IPS-18a (cell line): Measurements from ENCODE around the gene CREBBP.

Experiments used
- H3K27ac ChIP-seq: one replicate; pipeline ENCODE4 v1.5.1; 2013; ENCODE audit warnings: low read length
- H3K27me3 ChIP-seq: one replicate; pipeline ENCODE4 v1.6.1; 2013; ENCODE audit warnings: mild to moderate bottlenecking, low read length; ENCODE audit not compliant: control insufficient read depth, insufficient read depth
- H3K36me3 ChIP-seq: one replicate; pipeline ENCODE4 v1.6.1; 2013; ENCODE audit warnings: low read depth, low read length; ENCODE audit not compliant: control insufficient read depth
- H3K4me1 ChIP-seq: one replicate; pipeline ENCODE4 v1.6.1; 2013; ENCODE audit warnings: low read depth, low read length; ENCODE audit not compliant: control insufficient read depth
- H3K4me3 ChIP-seq: one replicate; pipeline ENCODE4 v1.5.1; 2013; ENCODE audit warnings: low read length
- H3K9ac ChIP-seq: one replicate; pipeline ENCODE4 v1.6.1; 2013; ENCODE audit warnings: mild to moderate bottlenecking, low read length, moderate library complexity
- H3K9me3 ChIP-seq: one replicate; pipeline ENCODE4 v1.6.1; 2013; ENCODE audit warnings: low read depth, low read length; ENCODE audit not compliant: control insufficient read depth

Gene CREBBP

GRCh38 chr16:3830625-3831254 lies 49.8 kb downstream of the CREBBP start:
- Histone ChIP-seq H3K36me3 (no peaks in the 10 kb centered on the region), H3K4me1 (peaks cover 4% of the 10 kb centered on the region), H3K27me3 (no peaks in the 10 kb centered on the region), H3K4me3 (no peak overlapping the region), H3K27ac (no peak overlapping the region), H3K9ac (no peak overlapping the region), H3K9me3 (no peaks in the 10 kb centered on the region)

- H3K4me3 ChIP-seq: no peak overlapping the region
- H3K4me1 ChIP-seq: peaks cover 4% of the 10 kb centered on the region
- H3K9ac ChIP-seq: no peak overlapping the region
- no peaks in the 10 kb centered on the region for H3K9me3 ChIP-seq
- H3K27ac ChIP-seq: no peak overlapping the region
- no peaks in the 10 kb centered on the region for H3K27me3 ChIP-seq
- no peaks in the 10 kb centered on the region for H3K36me3 ChIP-seq
Observed at GRCh38 chr16:3829631-3830536, 50.6 kb downstream of the CREBBP start.

- Histone ChIP-seq H3K27ac (no peak overlapping the region), H3K4me1 (peaks cover 5% of the 10 kb centered on the region), H3K9ac (no peak overlapping the region), H3K27me3 (no peaks in the 10 kb centered on the region), H3K9me3 (no peaks in the 10 kb centered on the region), H3K36me3 (no peaks in the 10 kb centered on the region), H3K4me3 (no peak overlapping the region)
Observed at GRCh38 chr16:3825940-3826339, 54.6 kb downstream of the CREBBP start.

GRCh38 chr16:3825103-3825502 lies 55.4 kb downstream of the CREBBP start:
- H3K4me3 ChIP-seq: no peak overlapping the region
- peaks cover 5% of the 10 kb centered on the region for H3K4me1 ChIP-seq
- no peaks in the 10 kb centered on the region for H3K27me3 ChIP-seq
- H3K36me3 ChIP-seq: no peaks in the 10 kb centered on the region
- no peak overlapping the region for H3K27ac ChIP-seq
- H3K9me3 ChIP-seq: no peaks in the 10 kb centered on the region
- H3K9ac ChIP-seq: no peak overlapping the region

GRCh38 chr16:3824121-3824795 lies 56.3 kb downstream of the CREBBP start:
- H3K4me1 ChIP-seq: peaks cover 5% of the 10 kb centered on the region
- no peak overlapping the region for H3K9ac ChIP-seq
- no peaks in the 10 kb centered on the region for H3K27me3 ChIP-seq
- no peak overlapping the region for H3K4me3 ChIP-seq
- H3K36me3 ChIP-seq: no peaks in the 10 kb centered on the region
- H3K9me3 ChIP-seq: no peaks in the 10 kb centered on the region
- H3K27ac ChIP-seq: no peak overlapping the region

GRCh38 chr16:3823427-3823826 lies 57.1 kb downstream of the CREBBP start:
- no peaks in the 10 kb centered on the region for H3K9me3 ChIP-seq
- no peak overlapping the region for H3K4me3 ChIP-seq
- H3K4me1 ChIP-seq: peaks cover 5% of the 10 kb centered on the region
- H3K9ac ChIP-seq: no peak overlapping the region
- H3K27ac ChIP-seq: no peak overlapping the region
- H3K36me3 ChIP-seq: no peaks in the 10 kb centered on the region
- H3K27me3 ChIP-seq: no peaks in the 10 kb centered on the region

- Histone ChIP-seq H3K9ac (no peak overlapping the region), H3K36me3 (no peaks in the 10 kb centered on the region), H3K27me3 (no peaks in the 10 kb centered on the region), H3K4me3 (no peak overlapping the region), H3K9me3 (no peaks in the 10 kb centered on the region), H3K27ac (no peak overlapping the region), H3K4me1 (peaks cover 5% of the 10 kb centered on the region)
Observed at GRCh38 chr16:3822366-3823045, 58.0 kb downstream of the CREBBP start.

GRCh38 chr16:3821184-3821583 lies 59.3 kb downstream of the CREBBP start:
- H3K4me3 ChIP-seq: no peak overlapping the region
- H3K9me3 ChIP-seq: no peaks in the 10 kb centered on the region
- no peaks in the 10 kb centered on the region for H3K27me3 ChIP-seq
- H3K36me3 ChIP-seq: no peaks in the 10 kb centered on the region
- H3K4me1 ChIP-seq: peaks cover 5% of the 10 kb centered on the region
- no peak overlapping the region for H3K27ac ChIP-seq
- H3K9ac ChIP-seq: no peak overlapping the region

- Histone ChIP-seq H3K4me1 (peaks cover 5% of the 10 kb centered on the region), H3K9ac (no peak overlapping the region), H3K27me3 (no peaks in the 10 kb centered on the region)
Observed at GRCh38 chr16:3819746-3820724, 60.5 kb downstream of the CREBBP start.

GRCh38 chr16:3819175-3819527 lies 61.4 kb downstream of the CREBBP start:
- H3K27ac ChIP-seq: no peak overlapping the region
- H3K27me3 ChIP-seq: no peaks in the 10 kb centered on the region
- H3K4me1 ChIP-seq: peaks cover 5% of the 10 kb centered on the region
- H3K9me3 ChIP-seq: no peaks in the 10 kb centered on the region
- no peak overlapping the region for H3K9ac ChIP-seq
- no peaks in the 10 kb centered on the region for H3K36me3 ChIP-seq
- H3K4me3 ChIP-seq: no peak overlapping the region

More at GRCh38 chr16:3819746-3820724, 60.5 kb downstream of the CREBBP start:
- H3K9me3 ChIP-seq: no peaks in the 10 kb centered on the region
- no peaks in the 10 kb centered on the region for H3K36me3 ChIP-seq
- H3K27ac ChIP-seq: no peak overlapping the region
- H3K4me3 ChIP-seq: no peak overlapping the region
